PC-3 (cell line): ENCODE results near the gene BCKDHA. TPM values are rescaled to one million over a fixed set of nuclear protein-coding genes. Genes with fewer than 3 reads are reported as not detected.

Source experiments
- ATAC-seq: fragments of 200-7000 bp; cut with Tn5 transposase; 2 replicates; pipeline ENCODE4 v1.9.1; 2020; ENCODE audit warnings: mild to moderate bottlenecking, moderate library complexity
- BruUV-seq: library from RNA; stranded (reverse); fragments of 400-500 nt; replicated peaks from 2 replicates; lab custom pipeline; 2021; lab: Mats Ljungman, UMichigan
- CTCF ChIA-PET: fragments of 300-600 bp; sonication (Branson Sonifier 250); formaldehyde crosslinking; loops from one replicate; lab custom pipeline; 2022; ENCODE audit warnings: antibody characterized with exemption; lab: Charles Lee
- POLR2A ChIA-PET: fragments of 300-600 bp; sonication (Branson Sonifier 250); formaldehyde crosslinking; loops from one replicate; lab custom pipeline; 2022; ENCODE audit warnings: antibody characterized with exemption; ENCODE audit not compliant: unreplicated experiment; lab: Charles Lee
- DNase-seq: peaks from one replicate; pipeline ENCODE4 v3.0.0-alpha.2; 2015
- H2AFZ ChIP-seq: fragments of 300-600 bp; sonication (generic); 2 replicates; pipeline ENCODE4 v1.6.0; 2016; ENCODE audit warnings: antibody characterized with exemption, low read length
- H3F3A ChIP-seq: fragments of 300-600 bp; sonication (generic); one replicate; pipeline ENCODE4 v1.6.0; 2017; ENCODE audit warnings: antibody characterized with exemption, low read length, control low read depth, mild to moderate bottlenecking; ENCODE audit not compliant: unreplicated experiment
- H3K27ac ChIP-seq: fragments of 300-600 bp; sonication (generic); 2 replicates; pipeline ENCODE4 v1.5.1; 2016; ENCODE audit warnings: mild to moderate bottlenecking, low read length
- H3K27me3 ChIP-seq: fragments of 300-600 bp; sonication (generic); 2 replicates; pipeline ENCODE4 v1.6.1; 2016; ENCODE audit warnings: low read length, mixed read lengths
- H3K36me3 ChIP-seq: fragments of 300-600 bp; sonication (generic); 2 replicates; pipeline ENCODE4 v1.6.1; 2016; ENCODE audit warnings: low read depth, mixed run types, low read length, mixed read lengths
- H3K4me1 ChIP-seq: fragments of 300-600 bp; sonication (generic); 2 replicates; pipeline ENCODE4 v1.5.1; 2016; ENCODE audit warnings: low read length; ENCODE audit not compliant: insufficient read depth
- H3K4me2 ChIP-seq: fragments of 300-600 bp; sonication (generic); 2 replicates; pipeline ENCODE4 v1.6.0; 2016; ENCODE audit warnings: low read length
- H3K4me3 ChIP-seq: fragments of 300-600 bp; sonication (generic); 2 replicates; pipeline ENCODE4 v1.5.1; 2016; ENCODE audit warnings: mild to moderate bottlenecking, low read length, mixed read lengths
- H3K79me2 ChIP-seq: fragments of 300-600 bp; sonication (generic); 2 replicates; pipeline ENCODE4 v1.6.1; 2017; ENCODE audit warnings: low read length, mixed read lengths
- H3K9ac ChIP-seq: fragments of 300-600 bp; sonication (generic); 2 replicates; pipeline ENCODE4 v1.6.0; 2016; ENCODE audit warnings: mild to moderate bottlenecking, low read length
- H3K9me2 ChIP-seq: fragments of 300-600 bp; sonication (generic); replicated peaks from 2 replicates; pipeline ENCODE4 v1.6.1; 2016; ENCODE audit warnings: mixed run types, low read length, mixed read lengths
- H3K9me3 ChIP-seq: fragments of 300-600 bp; sonication (generic); 2 replicates; pipeline ENCODE4 v1.6.1; 2016; ENCODE audit warnings: low read length, mixed read lengths
- H4K20me1 ChIP-seq: fragments of 300-600 bp; sonication (generic); 2 replicates; pipeline ENCODE4 v1.6.1; 2016; ENCODE audit warnings: low read length, mixed read lengths
- EZH2 ChIP-seq: fragments of 300-600 bp; sonication (generic); IDR thresholded peaks from one replicate; pipeline ENCODE4 v1.6.1; 2017; ENCODE audit warnings: antibody characterized with exemption, mild to moderate bottlenecking, low read length; ENCODE audit not compliant: unreplicated experiment
- EZH2phosphoT487 ChIP-seq: fragments of 300-600 bp; sonication (generic); IDR thresholded peaks from 2 replicates; pipeline ENCODE4 v1.6.1; 2018; ENCODE audit warnings: mild to moderate bottlenecking, antibody characterized with exemption, low read length, borderline replicate concordance
- intact Hi-C: fragments of 100-400 bp; cut with micrococcal nuclease; formaldehyde crosslinking; loops from 2 replicates; pipeline ENCODE4 v1.9.0; 2023
- total RNA-seq: library from RNA; depleted of rRNA; stranded (reverse); fragments of >200 nt; gene quantifications from 2 replicates; pipeline ENCODE4 v1.2.3, GENCODE V29; 2014
- TF ChIP-seq, protein P1 (sequence below): fragments of 300-600 bp; sonication (generic); conservative IDR thresholded peaks from 2 replicates; pipeline ENCODE4 v1.5.1; 2017; ENCODE audit warnings: antibody characterized with exemption, low read depth, mild to moderate bottlenecking, low read length

The BCKDHA gene
- total RNA-seq, 1 experiment from 2014 or later: 49.2 TPM

DNA sequence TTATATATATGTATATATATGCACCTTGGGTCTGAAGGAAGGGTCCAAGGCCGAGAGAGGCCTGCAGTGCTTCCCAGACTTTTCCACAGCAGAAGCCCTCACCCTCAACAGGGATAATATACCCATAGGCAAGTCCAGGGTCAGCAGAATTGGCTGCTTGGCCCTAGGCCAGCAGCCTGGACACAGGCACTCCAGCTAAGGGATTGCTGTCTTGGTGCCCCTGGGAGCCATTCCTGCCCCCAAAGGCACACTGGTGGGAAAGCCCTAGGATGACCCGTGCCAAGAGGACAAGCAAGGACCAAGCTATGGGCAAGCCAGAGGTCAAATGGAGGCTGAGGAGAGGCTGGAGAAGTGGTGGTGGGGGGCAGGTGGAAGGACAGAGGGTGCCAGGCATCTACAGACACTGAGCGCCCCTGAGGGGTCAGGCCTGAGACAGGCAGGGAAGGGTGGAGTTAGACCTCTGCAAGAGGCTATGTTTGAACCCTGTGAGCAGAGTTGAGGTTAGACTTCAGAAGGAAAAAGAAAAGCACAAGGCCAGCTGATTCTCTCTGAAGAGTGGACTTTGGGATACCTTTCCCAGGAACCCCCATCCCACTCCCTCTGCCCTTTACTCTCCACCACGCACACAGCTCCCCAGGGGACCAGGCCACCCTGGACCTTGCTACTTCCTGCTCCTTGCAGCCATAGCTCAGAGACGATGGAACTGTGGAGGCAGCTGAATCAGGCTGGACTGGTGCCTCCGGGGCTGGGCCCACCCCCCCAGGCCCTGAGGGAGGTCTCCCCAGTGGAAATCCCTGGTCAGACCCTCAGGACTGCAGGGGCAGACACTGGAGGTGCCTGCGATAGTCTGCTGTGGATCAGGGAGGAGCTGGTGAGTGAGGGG lies 45.1 kb downstream of the BCKDHA start, which contains the start of gene ERICH4:
Gene ERICH4, plus strand, starts transcription at position 684 of the 883 bp plus-strand sequence. Its CDS starts 14 bp downstream, at position 698.
- POLR2A ChIA-PET: no interaction called here
- Histone ChIP-seq H3F3A (no peaks in the 10 kb centered on the region), H3K9me2 (no peaks in the 10 kb centered on the region), H3K36me3 (no peaks in the 10 kb centered on the region), H3K79me2 (peaks cover 9% of the 10 kb centered on the region; the same call in 1 of the 2 replicates), H3K4me3 (no peak within 1 kb of the TSS), H4K20me1 (no peaks in the 10 kb centered on the region), H3K27ac (no peak within 1 kb of the TSS), H3K9ac (no peak within 1 kb of the TSS), H3K4me2 (no peak within 1 kb of the TSS), H2AFZ (no peak within 1 kb of the TSS), H3K9me3 (no peaks in the 10 kb centered on the region), H3K4me1 (peaks cover 6% of the 10 kb centered on the region; the same call in 1 of the 2 replicates), H3K27me3 (no peaks in the 10 kb centered on the region)
- DNase-seq (no peak), ATAC-seq (no peak)
- TF ChIP-seq EZH2 (no peak), EZH2phosphoT487 (no peak)
- TF ChIP-seq, protein P1, sequence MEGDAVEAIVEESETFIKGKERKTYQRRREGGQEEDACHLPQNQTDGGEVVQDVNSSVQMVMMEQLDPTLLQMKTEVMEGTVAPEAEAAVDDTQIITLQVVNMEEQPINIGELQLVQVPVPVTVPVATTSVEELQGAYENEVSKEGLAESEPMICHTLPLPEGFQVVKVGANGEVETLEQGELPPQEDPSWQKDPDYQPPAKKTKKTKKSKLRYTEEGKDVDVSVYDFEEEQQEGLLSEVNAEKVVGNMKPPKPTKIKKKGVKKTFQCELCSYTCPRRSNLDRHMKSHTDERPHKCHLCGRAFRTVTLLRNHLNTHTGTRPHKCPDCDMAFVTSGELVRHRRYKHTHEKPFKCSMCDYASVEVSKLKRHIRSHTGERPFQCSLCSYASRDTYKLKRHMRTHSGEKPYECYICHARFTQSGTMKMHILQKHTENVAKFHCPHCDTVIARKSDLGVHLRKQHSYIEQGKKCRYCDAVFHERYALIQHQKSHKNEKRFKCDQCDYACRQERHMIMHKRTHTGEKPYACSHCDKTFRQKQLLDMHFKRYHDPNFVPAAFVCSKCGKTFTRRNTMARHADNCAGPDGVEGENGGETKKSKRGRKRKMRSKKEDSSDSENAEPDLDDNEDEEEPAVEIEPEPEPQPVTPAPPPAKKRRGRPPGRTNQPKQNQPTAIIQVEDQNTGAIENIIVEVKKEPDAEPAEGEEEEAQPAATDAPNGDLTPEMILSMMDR: no peak
- CTCF ChIA-PET: no interaction called here
- no TSS peak for BruUV-seq
- intact Hi-C loops: no loop called here

DNA sequence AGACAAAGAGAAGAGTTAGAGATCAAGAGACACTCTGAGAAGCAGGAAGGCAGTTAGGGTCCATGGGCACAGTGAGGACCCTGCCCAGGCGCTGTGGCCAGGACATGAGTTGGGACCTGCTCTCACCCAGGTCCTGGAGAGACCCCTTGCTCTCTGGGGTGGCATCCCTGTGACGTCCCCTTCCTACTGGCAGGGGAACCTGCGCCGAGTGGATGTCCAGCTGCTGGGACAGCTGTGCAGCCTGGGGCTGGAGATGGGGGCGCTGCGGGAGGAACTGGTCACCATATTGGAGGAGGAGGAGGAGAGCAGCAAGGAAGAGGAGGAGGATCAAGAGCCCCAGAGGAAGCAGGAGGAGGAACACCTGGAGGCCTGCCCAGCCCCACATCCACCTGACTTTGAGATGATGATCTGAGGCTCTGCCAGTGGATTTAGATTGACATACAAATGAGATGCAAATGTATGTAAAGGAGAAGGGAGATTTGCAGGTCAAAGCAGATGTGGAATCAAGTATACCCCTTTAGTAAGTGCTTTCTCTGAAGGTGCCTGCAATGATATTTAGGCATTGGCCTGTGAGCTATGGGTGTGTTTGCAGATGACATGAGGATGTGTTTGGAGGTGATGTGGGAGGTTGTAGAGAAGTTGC lies 46.3 kb downstream of the BCKDHA start:
- H3K9ac ChIP-seq: no peak overlapping the region
- H3K4me2 ChIP-seq: no peak overlapping the region
- no peaks in the 10 kb centered on the region for H3K9me2 ChIP-seq
- no peak for TF ChIP-seq EZH2phosphoT487
- TF ChIP-seq EZH2: no peak
- no peak overlapping the region for H3K4me3 ChIP-seq
- H3K27me3 ChIP-seq: no peaks in the 10 kb centered on the region
- DNase-seq: no peak
- no peaks in the 10 kb centered on the region for H3K36me3 ChIP-seq
- intact Hi-C loops: no loop called here
- no peaks in the 10 kb centered on the region for H4K20me1 ChIP-seq
- no peak for ATAC-seq
- no peaks in the 10 kb centered on the region for H3F3A ChIP-seq
- H3K79me2 ChIP-seq: 0 out of 2 replicates have a peak, but pooled peaks cover 2% of the 10 kb centered on the region
- no peak overlapping the region for H2AFZ ChIP-seq
- peaks cover 3% of the 10 kb centered on the region; the same call in 1 of the 2 replicates for H3K4me1 ChIP-seq
- ChIA-PET POLR2A (no interaction called here), CTCF (no interaction called here)
- no peak overlapping the region for H3K27ac ChIP-seq
- no peaks in the 10 kb centered on the region for H3K9me3 ChIP-seq
- no TSS peak for BruUV-seq

DNA sequence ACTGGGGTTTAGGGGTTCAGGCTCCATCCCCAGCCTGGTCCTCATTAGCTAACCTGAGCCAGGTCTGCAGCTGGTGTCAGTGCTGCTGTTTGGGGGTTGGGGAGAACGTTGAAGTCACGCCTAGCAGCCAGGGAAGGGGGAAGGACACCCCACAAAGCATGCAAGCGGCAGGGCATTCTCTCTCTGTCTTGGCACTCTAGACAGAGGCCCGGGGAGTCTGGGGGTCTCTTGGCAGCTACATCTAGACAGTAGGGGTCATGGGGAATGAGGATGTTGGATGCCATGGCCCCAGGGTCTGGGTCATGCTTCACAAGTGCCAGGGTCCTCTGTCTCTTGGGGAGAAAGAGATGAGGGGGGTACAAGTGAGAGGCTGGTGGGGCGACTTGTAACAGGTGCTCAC lies 48.0 kb downstream of the BCKDHA start:
- Histone ChIP-seq H3K4me2 (no peak overlapping the region), H3K9me2 (no peaks in the 10 kb centered on the region), H3K4me3 (no peak overlapping the region), H3K79me2 (no peaks in the 10 kb centered on the region), H3K36me3 (no peaks in the 10 kb centered on the region), H3K27me3 (no peaks in the 10 kb centered on the region), H3K27ac (no peak overlapping the region), H4K20me1 (no peaks in the 10 kb centered on the region), H2AFZ (no peak overlapping the region), H3K9ac (no peak overlapping the region), H3F3A (no peaks in the 10 kb centered on the region), H3K9me3 (no peaks in the 10 kb centered on the region), H3K4me1 (no peaks in the 10 kb centered on the region)
- ChIA-PET CTCF (interaction anchor here (1.2 kb wide), 1 partner anchor 118 kb away, joined by 5 read pairs; no protein-coding TSS in a partner anchor), POLR2A (no interaction called here)
- no TSS peak for BruUV-seq
- DNase-seq: no peak
- intact Hi-C loops: no loop called here
- ATAC-seq: no peak
- TF ChIP-seq, protein P1: no peak
- TF ChIP-seq EZH2 (no peak), EZH2phosphoT487 (no peak)
